Measurements from ENCODE around the gene COMMD4. TPM values are rescaled to one million over a fixed set of nuclear protein-coding genes. Genes with fewer than 3 reads are reported as not detected.
A peak's percentile ranks its signal among the peaks of the same experiment; 100 is the strongest.
"Not testable (repeated sequence)": the region's sequence is repeated elsewhere in the genome, so short reads cannot be mapped to it uniquely, and the experiment has no call there.

The COMMD4 gene
- total RNA-seq (67.6 TPM), polyA plus RNA-seq (ENCODE audit: insufficient read depth, low read depth, low replicate concordance) (162 TPM)
- long read RNA-seq, donor 1, full-length matches to known transcripts = 26 of 37 reads
- long read RNA-seq, donor 1, partial matches to known transcripts = 11 of 37 reads
- long read RNA-seq, donor 1, other reads (novel, unspliced or antisense) = 0 of 37 reads
- long read RNA-seq, donor 2, full-length matches to known transcripts = 29 of 41 reads
- long read RNA-seq, donor 2, partial matches to known transcripts = 12 of 41 reads
- long read RNA-seq, donor 2, other reads (novel, unspliced or antisense) = 0 of 41 reads
- long read RNA-seq, donor 3, full-length matches to known transcripts = 36 of 50 reads
- long read RNA-seq, donor 3, partial matches to known transcripts = 14 of 50 reads
- long read RNA-seq, donor 3, other reads (novel, unspliced or antisense) = 0 of 50 reads
- long read RNA-seq, donor 4, full-length matches to known transcripts = 15 of 20 reads
- long read RNA-seq, donor 4, partial matches to known transcripts = 5 of 20 reads
- long read RNA-seq, donor 4, other reads (novel, unspliced or antisense) = 0 of 20 reads
- long read RNA-seq, donor 5, full-length matches to known transcripts = 6 of 6 reads
- long read RNA-seq, donor 5, partial matches to known transcripts = 0 of 6 reads
- long read RNA-seq, donor 5, other reads (novel, unspliced or antisense) = 0 of 6 reads
- long read RNA-seq, donor 6, full-length matches to known transcripts = 60 of 89 reads
- long read RNA-seq, donor 6, partial matches to known transcripts = 29 of 89 reads
- long read RNA-seq, donor 6, other reads (novel, unspliced or antisense) = 0 of 89 reads
- long read RNA-seq, donor 7, full-length matches to known transcripts = 17 of 30 reads
- long read RNA-seq, donor 7, partial matches to known transcripts = 9 of 30 reads
- long read RNA-seq, donor 7, other reads (novel, unspliced or antisense) = 4 of 30 reads
- long read RNA-seq, donor 8, full-length matches to known transcripts = 35 of 47 reads
- long read RNA-seq, donor 8, partial matches to known transcripts = 12 of 47 reads
- long read RNA-seq, donor 8, other reads (novel, unspliced or antisense) = 0 of 47 reads
- long read RNA-seq, donor 9, full-length matches to known transcripts = 16 of 16 reads
- long read RNA-seq, donor 9, partial matches to known transcripts = 0 of 16 reads
- long read RNA-seq, donor 9, other reads (novel, unspliced or antisense) = 0 of 16 reads
- long read RNA-seq, donor 10, full-length matches to known transcripts = 25 of 36 reads
- long read RNA-seq, donor 10, partial matches to known transcripts = 11 of 36 reads
- long read RNA-seq, donor 10, other reads (novel, unspliced or antisense) = 0 of 36 reads

- Histone ChIP-seq H3K9ac (ENCODE audit: low read length in 3 of 3) (peak within 1 kb of the TSS; percentile 55 to 68 (median 62)), H3K4me3 (ENCODE audit: low read length in 3 of 3) (peak within 1 kb of the TSS; percentile 58 to 75 (median 67)), H3K27ac (ENCODE audit: low read depth in 2 of 2, low read length in 2 of 2) (no peak within 1 kb of the TSS), H3K9me3 (ENCODE audit: control insufficient read depth in 2 of 3, insufficient read depth in 1 of 3, low read length in 3 of 3) (no peaks in the 10 kb centered on the region), H3K36me3 (ENCODE audit: control insufficient read depth in 2 of 3, insufficient read depth in 3 of 3, low read length in 3 of 3) (peaks cover 0 to under 1% (median under 1%) of the 10 kb centered on the region in 3 donors), H3K4me1 (ENCODE audit: control insufficient read depth in 2 of 3, insufficient read depth in 2 of 3, low read depth in 1 of 3, low read length in 3 of 3) (peaks cover 0 to 7% (median 0%) of the 10 kb centered on the region in 3 donors), H3K27me3 (ENCODE audit: control insufficient read depth, insufficient read depth, low read length) (no peaks in the 10 kb centered on the region)
- no peak for TF ChIP-seq CTCF (IDR thresholded peaks at IDR 0.05; ENCODE audit: borderline replicate concordance, extremely low read depth, insufficient read depth)
- intact Hi-C loops (cut with DNase I) = no loop called here
- FAIRE-seq (no peak), DNase-seq (peak; percentile 97 to 98 (median 98))
Observed at GRCh38 chr15:75335705-75336355, at the start of gene COMMD4. COMMD4 (plus strand) TSS chr15:75336063; CDS start chr15:75336090, 27 bp downstream.

- intact Hi-C loops (cut with DNase I) = not testable (repeated sequence)
Observed at GRCh38 chr15:75293660-75294059, 42.2 kb upstream of the COMMD4 start.

GRCh38 chr15:75298541-75299310 lies 37.1 kb upstream of the COMMD4 start:
- intact Hi-C loops (cut with DNase I); H3K27me3 ChIP-seq (ENCODE audit: control insufficient read depth, insufficient read depth, low read length); DNase-seq; H3K36me3 ChIP-seq (ENCODE audit: control insufficient read depth in 2 of 3, insufficient read depth in 3 of 3, low read length in 3 of 3); H3K4me1 ChIP-seq (ENCODE audit: control insufficient read depth in 2 of 3, insufficient read depth in 2 of 3, low read depth in 1 of 3, low read length in 3 of 3); H3K9ac ChIP-seq (ENCODE audit: low read length in 3 of 3); FAIRE-seq; H3K9me3 ChIP-seq (ENCODE audit: control insufficient read depth in 2 of 3, insufficient read depth in 1 of 3, low read length in 3 of 3); H3K27ac ChIP-seq (ENCODE audit: low read depth in 2 of 2, low read length in 2 of 2); H3K4me3 ChIP-seq (ENCODE audit: low read length in 3 of 3): not testable (repeated sequence)

More at GRCh38 chr15:75293660-75294059, 42.2 kb upstream of the COMMD4 start:
- H3K27ac ChIP-seq (ENCODE audit: low read depth in 2 of 2, low read length in 2 of 2); FAIRE-seq; H3K4me3 ChIP-seq (ENCODE audit: low read length in 3 of 3); H3K36me3 ChIP-seq (ENCODE audit: control insufficient read depth in 2 of 3, insufficient read depth in 3 of 3, low read length in 3 of 3); H3K27me3 ChIP-seq (ENCODE audit: control insufficient read depth, insufficient read depth, low read length); H3K9me3 ChIP-seq (ENCODE audit: control insufficient read depth in 2 of 3, insufficient read depth in 1 of 3, low read length in 3 of 3); H3K9ac ChIP-seq (ENCODE audit: low read length in 3 of 3); H3K4me1 ChIP-seq (ENCODE audit: control insufficient read depth in 2 of 3, insufficient read depth in 2 of 3, low read depth in 1 of 3, low read length in 3 of 3); DNase-seq: not testable (repeated sequence)
